NCI-H146 (cell line): Measurements from ENCODE around the gene AUTS2.

Source experiments
- DNase-seq: peaks from one replicate; lab custom pipeline; 2025; lab: John Stamatoyannopoulos, UW

The AUTS2 gene

DNA sequence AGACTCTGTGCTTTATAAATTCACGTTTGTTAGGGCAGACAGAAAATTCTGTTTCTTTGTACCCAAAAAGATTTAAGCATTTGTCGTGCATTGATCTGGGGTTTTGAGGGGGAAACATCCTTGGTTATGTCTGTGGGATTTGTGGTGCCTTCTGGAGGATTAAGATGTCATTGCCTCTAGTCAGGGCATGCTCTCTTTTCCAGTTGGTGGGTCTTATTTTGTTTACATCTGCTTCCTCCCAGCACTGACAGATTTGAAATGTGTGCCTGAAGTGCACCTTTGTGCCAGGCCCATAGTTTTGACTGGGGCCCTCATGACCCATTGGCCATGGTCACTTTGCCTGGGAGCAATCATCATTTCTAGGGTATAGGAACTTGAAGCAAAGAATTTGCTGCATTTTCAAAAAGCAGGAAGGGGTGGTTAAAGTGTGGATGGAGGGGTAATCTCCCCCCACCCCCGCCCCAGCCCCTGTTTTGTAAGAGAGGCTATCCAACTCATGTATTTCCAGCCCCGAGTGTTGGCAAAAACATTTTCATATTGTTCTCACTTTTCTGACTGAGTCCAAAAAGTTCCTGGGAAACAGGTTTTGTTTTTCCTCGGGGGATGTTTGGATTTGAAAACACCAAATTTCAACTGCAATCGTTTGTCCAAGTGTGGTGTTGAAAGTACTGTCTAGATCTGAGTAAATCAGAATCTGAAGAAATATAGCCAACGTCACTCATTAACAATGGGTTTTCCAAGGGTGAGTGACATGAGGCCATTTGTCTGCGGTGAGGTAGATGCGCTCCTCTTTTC is 1145.5 kb downstream of the AUTS2 start:
- no peak for DNase-seq

DNA sequence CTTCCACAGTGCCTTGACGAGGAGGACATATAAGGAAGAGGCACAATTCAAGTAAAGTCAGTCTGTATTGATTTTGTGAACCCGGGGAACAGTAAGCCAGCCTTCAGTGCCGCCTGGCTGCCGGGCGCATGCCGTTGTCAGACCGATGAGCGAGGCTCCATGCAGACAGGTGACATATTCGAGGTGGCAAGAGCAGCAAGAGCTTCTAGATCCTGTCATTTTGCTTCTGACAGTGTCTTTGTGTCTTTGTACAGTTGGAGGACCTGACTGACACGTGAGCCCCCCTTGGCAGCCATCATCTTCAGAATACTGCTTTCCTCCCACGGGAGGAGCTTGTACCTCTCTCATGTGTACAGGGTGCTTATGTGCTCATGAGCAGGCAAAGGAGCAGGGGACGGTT is 1146.2 kb downstream of the AUTS2 start:
- DNase-seq = no peak

DNA sequence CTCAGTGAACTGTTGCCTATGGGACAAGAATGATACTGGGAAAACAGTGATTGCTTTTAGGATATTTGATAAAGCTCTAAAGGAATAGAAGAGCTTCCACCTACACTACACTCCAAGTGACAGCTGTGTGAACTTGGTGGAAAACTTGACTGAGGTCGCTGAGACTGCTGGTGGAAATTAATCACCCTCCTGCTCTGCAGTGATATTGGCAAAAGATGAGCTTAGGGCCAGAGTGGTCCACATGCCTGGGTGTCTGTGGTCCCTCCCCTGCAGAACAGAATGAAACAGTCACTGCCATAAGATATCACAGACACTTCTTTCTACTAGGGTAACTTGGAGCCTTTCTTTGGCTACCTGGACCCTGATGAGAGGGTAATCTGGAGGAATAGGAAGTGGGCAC is 1151.6 kb downstream of the AUTS2 start:
- DNase-seq = no peak

DNA sequence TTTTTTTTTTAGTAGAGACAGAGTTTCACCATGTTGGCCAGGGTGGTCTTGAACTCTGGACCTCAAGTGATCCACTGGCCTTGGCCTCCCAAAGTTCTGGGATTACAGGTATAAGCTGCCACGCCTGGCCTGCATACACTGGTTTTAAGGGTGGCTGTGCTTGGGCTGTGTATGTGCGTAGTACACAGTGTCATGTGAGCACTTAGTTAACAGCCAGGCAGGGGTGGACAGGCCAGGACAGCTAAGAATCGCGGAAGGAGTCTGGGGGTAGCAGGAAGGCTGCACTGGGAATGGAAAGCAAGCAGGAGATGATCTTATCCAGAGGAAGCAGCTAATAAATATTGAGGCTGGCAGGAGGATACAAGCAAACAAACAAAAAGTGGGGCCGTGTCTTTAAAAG is 1153.6 kb downstream of the AUTS2 start:
- no peak for DNase-seq

DNA sequence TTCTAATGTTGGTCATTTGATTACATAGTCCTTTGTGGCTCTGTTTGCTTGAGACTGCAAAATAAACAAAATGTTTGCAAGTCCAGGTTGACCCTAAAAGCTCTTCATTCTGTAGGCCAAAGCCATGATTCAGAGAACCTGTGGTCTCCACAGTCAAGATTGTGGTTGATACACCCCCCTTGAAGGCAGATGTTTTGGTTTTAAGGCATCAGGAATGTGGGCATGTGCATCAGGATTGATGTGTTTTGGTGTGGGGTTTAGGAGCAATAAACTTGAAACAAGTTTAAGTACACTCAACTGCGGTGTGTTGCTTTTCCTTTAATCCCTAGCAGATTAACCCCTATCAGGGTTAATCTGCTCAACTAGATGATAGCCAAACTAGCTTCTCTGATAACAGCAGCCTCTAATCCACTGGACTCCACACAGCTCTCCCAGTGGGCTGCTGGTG is 1154.5 kb downstream of the AUTS2 start:
- DNase-seq = peak; percentile 33

DNA sequence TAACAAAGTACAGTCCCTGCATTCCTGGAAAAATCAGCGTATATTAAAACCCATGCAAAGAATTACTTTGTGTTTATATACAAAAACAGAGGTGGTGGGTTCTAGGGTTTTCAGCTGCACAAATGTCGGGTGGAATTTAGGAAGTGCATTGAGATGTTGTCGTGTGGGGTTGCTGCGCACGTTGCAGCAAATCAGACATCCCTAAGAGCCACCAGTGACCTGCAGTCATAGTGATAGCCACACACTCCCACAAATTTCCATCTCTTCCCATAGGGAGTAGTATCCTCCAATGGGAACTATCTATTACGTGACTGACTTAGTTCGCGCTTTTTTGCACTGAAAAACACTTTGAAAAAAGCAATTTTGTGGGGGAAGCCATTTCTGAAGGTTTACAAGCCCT is 1158.5 kb downstream of the AUTS2 start:
- no peak for DNase-seq

DNA sequence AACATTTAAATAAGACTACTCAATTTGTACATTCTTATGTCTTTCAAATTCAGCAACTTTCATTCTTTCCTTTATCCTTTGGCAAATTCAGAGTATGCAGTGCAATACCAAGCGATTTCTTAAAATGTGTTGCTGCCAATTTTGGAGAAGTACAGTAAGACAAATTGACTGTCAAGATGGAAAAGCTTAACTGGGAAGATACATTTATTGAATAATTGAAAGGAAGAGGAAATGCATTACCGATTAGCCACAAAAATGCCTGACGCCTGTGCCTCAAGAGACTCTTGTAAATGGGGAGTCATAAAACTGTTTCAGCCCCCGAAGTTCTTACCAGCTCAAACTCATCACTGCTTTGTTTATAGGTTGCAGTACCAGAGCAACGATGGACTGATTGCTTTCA is 1160.4 kb downstream of the AUTS2 start:
- no peak for DNase-seq

DNA sequence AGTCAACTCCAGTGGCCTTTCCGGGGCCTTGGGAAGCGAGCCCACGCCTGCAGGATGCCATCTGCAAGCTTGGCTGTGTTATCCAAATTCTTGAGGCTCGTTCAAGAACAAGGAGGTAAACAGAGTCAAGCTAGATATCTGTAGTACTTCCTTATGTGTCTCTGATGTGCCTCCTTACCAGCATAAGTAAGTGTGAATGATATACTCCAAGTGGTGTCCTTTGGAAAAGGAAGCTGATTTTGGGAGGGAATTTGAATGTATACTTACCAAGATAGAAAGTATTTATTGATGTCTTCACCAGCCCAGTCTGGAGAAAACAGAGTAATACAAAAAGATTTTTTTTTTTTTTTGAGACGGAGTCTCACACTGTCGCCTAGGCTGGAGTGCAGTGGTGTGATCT is 1161.4 kb downstream of the AUTS2 start:
- no peak for DNase-seq

DNA sequence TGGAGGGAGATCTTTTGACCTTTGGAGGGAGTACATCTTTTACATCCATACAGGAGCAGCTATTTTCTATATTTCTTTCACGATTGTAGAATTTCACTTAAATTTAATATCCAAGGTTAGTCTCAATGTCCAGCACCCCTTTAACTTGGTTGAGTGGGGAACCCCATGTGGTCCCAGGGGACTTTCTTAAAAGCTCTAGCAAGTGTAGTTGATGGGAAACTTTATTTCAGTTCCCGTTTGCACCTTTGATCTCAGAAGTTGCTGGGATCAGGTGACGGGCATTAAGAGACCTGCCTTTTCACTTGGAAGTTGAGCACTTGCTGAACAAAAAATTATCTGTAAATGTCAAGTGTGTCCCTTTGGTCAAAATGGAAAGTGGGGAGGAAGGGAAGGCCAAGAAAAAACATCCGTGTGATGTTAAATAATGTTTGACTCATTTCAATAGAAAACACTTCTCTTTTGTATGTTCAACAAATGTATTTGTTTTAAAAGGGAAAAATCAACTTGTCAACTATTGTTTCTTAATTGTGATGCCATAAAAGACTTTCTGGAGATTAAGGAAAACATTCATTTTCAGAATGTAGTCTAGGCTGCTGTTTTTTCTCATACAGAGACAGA is 1163.5 kb downstream of the AUTS2 start:
- DNase-seq = no peak

DNA sequence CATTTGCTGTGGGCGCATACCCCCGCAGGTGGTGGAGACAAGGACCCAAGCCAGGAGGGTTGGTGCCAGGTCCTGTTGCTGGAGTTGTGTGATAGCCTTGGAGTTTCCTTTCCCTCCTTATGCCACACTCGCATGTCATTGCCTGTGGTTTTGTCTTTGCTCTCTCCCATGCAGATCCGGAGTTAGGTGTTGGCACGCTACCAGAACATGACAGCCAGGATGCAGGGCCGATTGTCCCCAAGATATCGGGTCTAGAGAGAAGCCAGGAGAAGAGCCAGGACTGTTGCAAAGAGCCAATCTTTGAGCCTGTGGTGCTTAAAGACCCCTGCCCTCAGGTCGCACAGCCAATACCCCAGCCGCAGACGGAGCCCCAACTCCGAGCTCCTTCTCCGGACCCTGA is 1164.4 kb downstream of the AUTS2 start:
- no peak for DNase-seq

DNA sequence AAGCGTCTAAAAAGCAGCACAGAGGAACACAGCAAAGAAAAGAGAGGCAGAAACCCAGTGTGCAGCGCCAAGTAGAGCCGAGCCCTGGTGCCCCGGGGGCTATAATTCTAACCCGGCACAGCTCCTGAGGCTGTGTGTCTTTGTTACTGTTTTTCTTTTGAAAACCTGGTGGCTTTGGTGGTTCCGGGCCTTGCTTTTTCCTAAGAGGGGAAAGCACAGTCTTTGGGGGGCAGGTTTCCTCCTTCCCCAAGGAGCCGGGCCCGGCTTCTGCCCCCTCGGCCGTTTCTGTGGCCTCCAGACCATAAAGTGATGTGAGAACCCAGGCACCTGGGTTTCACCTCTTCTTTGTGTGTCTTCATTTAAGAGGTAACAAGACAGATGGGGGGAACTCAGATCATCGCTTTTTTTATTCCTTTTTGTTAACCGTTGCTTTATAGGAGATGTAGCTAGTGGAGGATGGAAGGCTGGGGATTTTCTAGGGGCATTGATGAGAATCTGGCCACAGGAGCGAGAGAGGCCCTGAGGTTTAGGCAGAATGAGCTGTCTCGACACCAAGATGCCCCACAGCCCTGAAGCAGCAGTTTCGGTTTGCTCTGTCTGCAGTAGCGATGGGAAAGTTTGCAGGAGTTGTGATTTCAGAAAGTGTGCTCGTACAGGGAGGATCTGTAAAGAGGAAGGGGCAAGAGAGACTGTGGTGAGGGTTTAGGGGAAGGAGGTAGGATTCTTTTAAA is 1165.9 kb downstream of the AUTS2 start:
- no peak for DNase-seq

DNA sequence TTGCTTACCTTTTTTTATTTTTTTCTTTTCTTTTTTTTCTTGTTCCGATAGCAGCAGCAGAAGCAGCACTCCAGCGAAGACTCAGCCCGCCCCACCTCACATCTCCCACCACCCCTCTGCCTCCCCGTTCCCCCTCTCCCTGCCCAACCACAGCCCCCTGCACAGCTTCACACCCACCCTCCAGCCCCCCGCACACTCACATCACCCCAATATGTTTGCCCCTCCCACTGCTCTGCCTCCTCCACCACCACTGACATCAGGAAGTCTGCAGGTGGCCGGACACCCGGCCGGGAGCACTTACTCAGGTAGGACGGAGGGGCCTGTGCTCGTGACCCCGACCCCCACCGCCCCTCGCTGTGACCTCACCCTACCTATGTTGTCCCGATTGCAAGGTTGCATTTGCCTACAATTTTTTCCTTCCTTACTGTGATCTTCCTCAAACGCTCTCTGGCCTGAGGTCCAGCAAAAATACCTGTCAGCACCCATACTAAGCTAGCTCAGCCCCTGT is 1166.5 kb downstream of the AUTS2 start:
- DNase-seq = no peak

DNA sequence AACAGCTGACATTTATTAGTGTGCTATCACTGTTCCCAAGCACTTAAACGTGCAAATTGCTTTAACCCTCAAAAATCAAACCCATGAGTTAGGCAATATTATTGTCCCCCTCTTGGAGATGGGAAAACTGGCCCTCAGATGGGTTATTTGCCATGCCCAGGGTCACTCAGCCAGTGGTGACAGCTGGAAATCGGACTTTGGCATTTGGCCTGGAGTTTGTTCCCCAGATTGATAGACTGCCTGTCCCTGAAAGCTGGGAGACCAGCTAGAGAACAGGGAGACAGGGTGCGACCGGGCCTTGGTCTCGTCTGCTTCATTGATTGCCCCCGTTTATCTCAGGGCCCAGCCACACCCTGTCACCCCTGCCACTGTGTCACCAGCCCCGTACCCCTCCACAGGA is 1167.4 kb downstream of the AUTS2 start:
- DNase-seq = no peak

DNA sequence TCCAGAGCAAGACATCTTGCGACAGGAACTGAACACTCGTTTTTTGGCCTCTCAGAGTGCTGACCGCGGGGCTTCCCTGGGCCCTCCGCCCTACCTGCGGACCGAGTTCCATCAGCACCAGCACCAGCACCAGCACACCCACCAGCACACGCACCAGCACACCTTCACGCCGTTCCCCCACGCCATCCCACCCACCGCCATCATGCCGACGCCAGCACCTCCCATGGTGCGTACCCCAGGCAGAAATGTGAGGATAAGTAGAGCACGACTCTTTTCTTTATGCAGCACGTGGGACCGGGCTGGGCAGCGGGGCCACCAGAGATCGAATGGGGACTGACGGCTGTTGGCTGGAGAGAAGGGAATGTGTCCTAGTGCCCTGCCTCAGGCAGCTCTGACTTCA is 1167.8 kb downstream of the AUTS2 start:
- no peak for DNase-seq

DNA sequence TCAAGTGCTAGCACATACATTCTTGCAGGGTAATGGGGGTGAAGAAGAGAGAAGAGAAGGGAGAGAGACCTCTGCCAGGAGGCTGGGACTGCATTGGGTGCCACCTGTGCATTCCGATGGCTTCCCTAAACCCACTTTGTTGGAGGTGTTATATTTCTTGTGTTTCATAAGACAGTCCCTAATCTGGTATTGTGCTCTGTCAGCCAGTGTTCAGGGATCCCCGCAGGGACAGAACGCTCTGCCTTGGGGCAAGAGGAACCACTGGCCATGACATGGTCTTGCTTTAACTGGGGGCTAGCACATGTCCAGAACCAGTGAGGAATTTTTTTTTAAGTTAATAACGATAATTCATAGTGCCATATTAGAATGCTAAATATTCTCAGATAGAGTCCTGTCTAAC is 1168.4 kb downstream of the AUTS2 start:
- DNase-seq = no peak

DNA sequence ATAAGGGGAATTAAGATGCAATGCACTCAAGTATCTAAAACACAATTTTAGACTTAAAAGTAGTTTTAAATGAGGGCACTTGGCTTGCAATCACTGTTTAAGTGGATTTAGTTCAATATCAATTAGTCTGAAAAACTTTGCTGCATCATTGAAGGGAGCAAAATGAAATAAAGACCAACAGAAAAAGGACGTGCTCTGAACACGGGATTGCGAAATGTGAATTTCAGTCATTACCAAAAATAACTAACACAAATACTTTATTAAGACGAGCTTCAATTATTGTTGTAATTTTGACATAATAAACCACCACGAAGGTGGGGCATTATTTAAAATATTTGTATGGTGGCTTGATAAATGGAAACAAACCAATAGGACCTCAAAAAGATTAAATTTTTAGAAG is 1171.9 kb downstream of the AUTS2 start:
- DNase-seq = no peak

DNA sequence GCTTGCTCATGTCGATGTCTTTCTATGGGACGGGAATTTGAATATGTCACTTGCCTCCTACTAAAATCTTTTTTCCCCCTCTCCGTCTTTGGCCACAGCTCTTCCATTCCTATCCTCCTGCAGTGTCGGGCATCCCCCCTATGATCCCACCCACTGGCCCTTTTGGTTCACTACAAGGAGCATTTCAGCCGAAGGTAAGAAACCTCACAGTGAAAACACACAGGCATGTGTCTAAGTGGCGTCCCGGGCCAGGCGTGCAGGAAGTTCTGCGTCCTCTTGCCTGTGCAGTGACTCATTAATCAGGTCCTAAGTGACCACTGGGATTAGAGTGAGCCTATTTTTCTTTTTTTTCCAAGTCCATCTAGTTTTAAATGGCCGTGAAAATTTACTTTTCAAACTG is 1173.2 kb downstream of the AUTS2 start:
- DNase-seq = no peak

DNA sequence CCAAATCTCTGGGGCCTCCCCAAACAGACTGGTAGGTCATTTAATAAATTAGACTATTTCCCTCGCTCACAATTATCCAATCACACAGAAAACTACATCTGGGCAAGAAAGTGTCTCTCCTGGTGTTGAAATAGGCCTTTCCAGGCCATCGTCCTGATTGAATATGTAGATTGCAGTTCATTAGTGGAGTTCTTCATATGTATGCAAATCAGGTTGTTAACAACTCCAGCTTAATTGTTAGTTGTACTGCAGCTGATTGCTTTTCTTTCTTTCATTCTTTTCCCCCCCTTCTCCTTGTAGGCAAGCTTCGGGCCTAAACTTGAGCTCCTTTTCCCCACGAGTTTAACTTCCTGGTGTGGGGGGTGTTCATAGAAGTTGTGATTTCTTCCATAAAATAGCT is 1174.6 kb downstream of the AUTS2 start:
- no peak for DNase-seq

DNA sequence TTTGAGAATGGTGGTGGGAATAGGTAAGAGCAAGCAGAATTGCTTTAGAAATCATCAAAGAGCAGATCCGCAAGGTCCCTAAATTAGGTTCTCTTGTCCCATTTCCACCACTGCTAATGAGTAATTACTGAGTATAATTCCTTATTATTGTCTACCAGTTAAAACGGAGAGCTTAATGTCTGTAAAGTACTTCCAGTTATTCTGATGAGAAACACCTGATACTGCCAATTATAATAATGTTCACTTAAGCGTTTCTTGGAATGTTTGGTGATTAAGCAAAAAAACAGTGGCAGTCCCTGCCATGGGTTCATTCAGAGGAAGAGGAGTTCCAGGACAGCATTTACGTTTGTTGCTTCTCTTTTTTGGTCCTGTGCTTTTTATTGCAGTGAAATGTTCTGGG is 1175.1 kb downstream of the AUTS2 start:
- DNase-seq = no peak

DNA sequence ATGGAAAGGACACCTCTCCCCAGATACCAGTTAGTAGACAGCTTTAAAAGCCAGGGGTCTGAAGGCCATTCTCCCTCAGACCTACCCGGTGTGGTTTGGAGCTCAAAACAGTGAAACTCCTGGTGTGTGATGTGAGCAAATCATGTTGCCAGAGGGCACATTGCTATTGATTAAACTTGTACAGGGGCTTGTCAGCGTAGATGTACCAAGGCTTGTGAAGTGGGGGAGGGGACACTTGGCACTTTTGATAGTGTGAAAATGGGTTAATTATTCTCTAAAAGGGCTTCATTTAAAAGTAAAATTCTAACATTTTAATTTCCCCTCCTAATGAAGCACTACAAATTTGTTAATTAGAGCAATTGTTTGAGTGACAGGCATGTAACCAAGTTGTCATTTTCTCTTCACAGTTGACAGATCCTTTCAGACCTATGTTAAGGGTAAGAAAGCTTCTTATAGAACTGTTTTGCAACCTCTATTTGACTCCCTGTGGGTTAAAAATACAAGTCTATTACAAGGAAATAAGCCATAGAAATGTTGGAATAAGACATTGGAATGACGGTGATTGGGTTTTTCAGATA is 1176.8 kb downstream of the AUTS2 start:
- DNase-seq = no peak

DNA sequence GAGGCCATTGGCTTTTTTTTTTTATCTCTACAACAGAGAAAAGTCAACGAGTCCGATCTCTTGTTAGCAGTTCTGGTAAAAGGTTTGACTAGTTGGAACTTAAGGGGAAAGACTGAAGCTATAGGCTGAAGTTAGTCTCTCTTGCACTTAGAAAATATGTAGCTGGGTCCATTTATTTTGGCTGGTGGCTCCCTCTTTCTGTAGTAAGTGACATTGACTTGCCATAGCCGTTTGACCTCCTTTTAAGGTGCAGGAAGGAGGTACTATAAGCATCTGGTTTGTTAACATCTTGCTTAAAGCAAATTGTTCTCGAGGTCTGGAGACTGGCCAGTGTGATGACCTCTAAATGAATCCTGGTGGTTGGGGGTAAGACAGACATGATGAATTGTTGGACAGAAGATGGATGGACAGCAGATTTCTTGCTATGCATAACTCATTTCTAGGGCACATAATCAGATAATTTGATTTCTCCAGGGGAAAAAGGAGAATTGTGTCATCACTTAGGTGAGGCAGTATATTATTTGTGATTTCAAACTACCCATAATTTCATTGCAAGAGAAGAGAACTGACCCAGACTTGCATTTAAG is 1177.4 kb downstream of the AUTS2 start:
- peak; percentile 21 for DNase-seq

DNA sequence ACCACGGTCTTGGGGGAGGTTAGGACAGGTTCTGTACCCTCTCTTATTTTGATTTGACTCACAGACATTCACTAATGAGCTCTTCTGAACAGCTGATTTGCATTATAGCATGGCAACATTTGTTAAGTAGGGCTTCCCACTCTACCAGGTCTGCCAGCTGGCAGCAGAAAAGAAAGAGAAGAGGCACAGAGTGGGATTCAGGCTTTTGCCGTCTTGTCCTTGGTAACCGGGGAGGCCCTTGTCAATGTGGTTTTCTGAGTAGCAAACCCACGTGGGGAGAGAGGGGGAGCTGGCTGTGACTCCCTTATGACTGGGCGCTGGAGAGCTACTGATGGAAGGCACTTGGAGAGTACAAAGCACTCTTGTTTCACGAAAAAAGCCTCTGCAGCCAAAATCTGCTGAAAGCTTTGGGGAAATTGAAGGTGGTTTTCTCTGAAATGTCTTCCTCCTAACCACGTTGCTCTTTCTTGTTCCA is 1178.4 kb downstream of the AUTS2 start:
- no peak for DNase-seq
